A549 (cell line): ENCODE measurements around the gene ATF1. TPM values are rescaled to one million over a fixed set of nuclear protein-coding genes. Genes with fewer than 3 reads are reported as not detected.
A peak's percentile ranks its signal among the peaks of the same experiment; 100 is the strongest.

Source experiments
- ATAC-seq, 2 experiments: fragments of 200-7000 bp in 1 of 2; fragments of >200 bp in 1 of 2; cut with Nextera tagmentation in 1 of 2; cut with Tn5 transposase in 1 of 2; 3 replicates each; pipeline versions ENCODE4 v1.8.0 to v1.9.1; 2018 to 2020; ENCODE audit warnings: mild to moderate bottlenecking in 1 of 2, moderate library complexity in 1 of 2
- CTCF ChIA-PET: fragments of 300-600 bp; sonication (Branson Sonifier 250); formaldehyde crosslinking; extraction: SDS; loops from one replicate; lab custom pipeline; 2021; ENCODE audit warnings: antibody characterized with exemption, inconsistent platforms; lab: Yijun Ruan, JAX
- POLR2A ChIA-PET: fragments of 350-600 bp; formaldehyde crosslinking; extraction: SDS; loops from one replicate; lab custom pipeline; 2021; ENCODE audit warnings: antibody characterized with exemption, inconsistent platforms; lab: Yijun Ruan, JAX
- DNase-seq, 2 experiments: peaks; one replicate each; pipeline versions ENCODE4 v3.0.0 to v3.0.0-alpha.2; 2011 to 2016; ENCODE audit warnings: low read depth in 1 of 2, low spot score in 1 of 2
- FAIRE-seq: peaks from 2 replicates; lab custom pipeline; 2011; peaks lifted over from hg19 to GRCh38; lab: Jason Lieb, UNC
- H3K27ac ChIP-seq, 2 experiments: fragments of >200 bp; sonication (Bioruptor Twin); formaldehyde crosslinking; 3 replicates each; pipeline ENCODE4 v1.5.1; 2016 to 2017
- H3K4me1 ChIP-seq: fragments of >200 bp; sonication (Bioruptor Twin); formaldehyde crosslinking; 3 replicates; pipeline ENCODE4 v1.6.1; 2016
- H3K4me2 ChIP-seq: fragments of >200 bp; sonication (Bioruptor Twin); formaldehyde crosslinking; 3 replicates; pipeline ENCODE4 v1.6.1; 2016
- H3K4me3 ChIP-seq: fragments of >200 bp; sonication (Bioruptor Twin); formaldehyde crosslinking; 3 replicates; pipeline ENCODE4 v1.5.1; 2016
- H3K9me3 ChIP-seq: fragments of >200 bp; sonication (Bioruptor Twin); formaldehyde crosslinking; 3 replicates; pipeline ENCODE4 v1.6.1; 2016
- BCL3 ChIP-seq: fragments of >200 bp; sonication (Bioruptor Twin); formaldehyde crosslinking; IDR thresholded peaks from 3 replicates; pipeline ENCODE4 v1.6.1; 2016
- CEBPB ChIP-seq, 2 experiments: fragments of >200 bp in 1 of 2; sonication (Bioruptor Twin) in 1 of 2; formaldehyde crosslinking in 1 of 2; IDR thresholded peaks; 2 replicates each; pipeline ENCODE4 v1.6.1; 2012 to 2016
- CHD2 ChIP-seq: fragments of 150-350 bp; IDR thresholded peaks from 2 replicates; pipeline ENCODE4 v1.6.1; 2014; ENCODE audit warnings: low read length; ENCODE audit not compliant: partially characterized antibody
- EP300 ChIP-seq, 2 experiments: fragments of >200 bp; sonication (Bioruptor Twin); formaldehyde crosslinking; IDR thresholded peaks; 2 replicates in 1 of 2; 3 replicates in 1 of 2; pipeline ENCODE4 v1.6.1; 2016 to 2017
- FOXS1 ChIP-seq: fragments of 250-450 bp; sonication (Bioruptor Pico); IDR thresholded peaks from 2 replicates; pipeline ENCODE4 v1.5.0; 2020; ENCODE audit warnings: mild to moderate bottlenecking, moderate library complexity
- GATA3 ChIP-seq: IDR thresholded peaks from 2 replicates; pipeline ENCODE4 v1.6.1; 2012; ENCODE audit warnings: borderline replicate concordance
- HDAC2 ChIP-seq: fragments of 200-600 bp; sonication (generic); IDR thresholded peaks from 2 replicates; pipeline ENCODE4 v1.6.1; 2016
- HES2 ChIP-seq: fragments of >200 bp; sonication (Bioruptor Twin); formaldehyde crosslinking; IDR thresholded peaks from 2 replicates; pipeline ENCODE4 v1.6.1; 2016
- JUN ChIP-seq, 2 experiments: fragments of >200 bp; sonication (Bioruptor Twin); formaldehyde crosslinking; IDR thresholded peaks; 2 replicates in 1 of 2; 3 replicates in 1 of 2; pipeline ENCODE4 v1.6.1; 2016 to 2017
- MAX ChIP-seq: IDR thresholded peaks from 2 replicates; pipeline ENCODE4 v1.6.1; 2012
- PHF8 ChIP-seq: fragments of 200-600 bp; sonication (generic); IDR thresholded peaks from 2 replicates; pipeline ENCODE4 v1.6.1; 2016; ENCODE audit warnings: low read depth, mild to moderate bottlenecking, antibody characterized with exemption, moderate library complexity, borderline replicate concordance
- RNF2 ChIP-seq: fragments of 200-600 bp; sonication (generic); IDR thresholded peaks from 2 replicates; pipeline ENCODE4 v1.6.1; 2016; ENCODE audit warnings: low read depth, mild to moderate bottlenecking, antibody characterized with exemption, moderate library complexity, borderline replicate concordance
- TP53 ChIP-seq: fragments of 250-450 bp; sonication (Bioruptor Pico); IDR thresholded peaks from 2 replicates; pipeline ENCODE4 v1.5.0; 2021; ENCODE audit warnings: mild to moderate bottlenecking, moderate library complexity
- WGBS: methylation state at CpG from one replicate; pipeline ENCODE4 v1.1.6; 2017; ENCODE audit errors: missing lambda C conversion rate; 5-methylcytosine and 5-hydroxymethylcytosine counted together
- polyA plus RNA-seq, 4 experiments: library from polyadenylated mRNA; depleted of rRNA in 3 of 4; stranded (reverse); fragments of >200 nt; fragmentation: RNase III in 1 of 4; extraction: RNeasy Plus Mini Kit Qiagen cat#74134 plus additional on column Dnase treatment in 1 of 4; gene quantifications; 2 replicates in 3 of 4; 3 replicates in 1 of 4; pipeline ENCODE4 v1.2.3, GENCODE V29; 2011 to 2017
- TF ChIP-seq, protein P1 (sequence below): IDR thresholded peaks from 2 replicates; pipeline ENCODE4 v1.6.1; 2012
- TF ChIP-seq, protein P2 (sequence below): IDR thresholded peaks from 2 replicates; pipeline ENCODE4 v1.6.1; 2012; ENCODE audit warnings: low read depth, borderline replicate concordance

Gene ATF1
- polyA plus RNA-seq, 2 of the 4 experiments (the other 2 are of a cell fraction): 34.2 to 77.1 TPM

DNA sequence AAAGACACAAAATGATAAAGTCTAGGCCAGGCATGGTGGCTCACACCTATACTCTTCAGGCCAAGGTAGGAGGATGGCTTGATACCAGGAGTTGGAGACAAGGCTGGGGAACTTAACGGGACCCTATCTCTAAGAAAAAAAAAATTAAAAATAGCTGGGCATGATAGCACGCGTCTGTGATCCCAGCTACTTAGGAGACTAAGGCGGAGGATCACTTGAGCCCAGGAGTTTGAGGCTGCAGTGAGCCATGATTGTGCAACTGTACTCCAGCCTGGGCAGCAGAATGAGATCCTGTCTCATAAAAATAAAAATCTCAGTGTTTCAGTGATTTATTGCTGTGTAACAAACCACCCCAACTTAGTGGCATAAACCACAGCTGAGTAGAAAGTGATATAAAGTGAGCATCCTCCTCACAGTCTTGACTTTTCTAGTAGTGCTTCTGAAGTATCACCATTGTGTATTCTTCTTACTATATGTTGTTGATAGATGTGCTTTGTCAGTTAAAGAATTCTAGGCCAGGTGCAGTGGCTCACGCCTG lies 10.6 kb upstream of the ATF1 start:
- peak in 1 of 2 experiments; percentile 28; a peak in 3 of 6 replicates for ATAC-seq
- POLR2A ChIA-PET: no interaction called here
- 0 out of 3 replicates have a peak, but pooled peaks cover 3% of the 10 kb centered on the region for H3K4me1 ChIP-seq
- TF ChIP-seq GATA3 (no peak), JUN (IDR thresholded peaks at IDR 0.05) (no peak), CEBPB (IDR thresholded peaks at IDR 0.05) (peak in 1 of 2 experiments; percentile 45; a peak in 2 of 4 replicates)
- 91% methylated on average over 5 of the region's 5 CpGs for WGBS
- no peaks in the 10 kb centered on the region for H3K9me3 ChIP-seq
- CTCF ChIA-PET: interaction anchor here (0.6 to 1.7 kb wide), 7 partner anchors 9 to 1526 kb away, joined by 3 to 8 read pairs (median 4); no protein-coding TSS in a partner anchor
- no peak for DNase-seq
- no peak overlapping the region for H3K27ac ChIP-seq
- no peak for FAIRE-seq
- H3K4me2 ChIP-seq: no peak overlapping the region
- H3K4me3 ChIP-seq: no peak overlapping the region

DNA sequence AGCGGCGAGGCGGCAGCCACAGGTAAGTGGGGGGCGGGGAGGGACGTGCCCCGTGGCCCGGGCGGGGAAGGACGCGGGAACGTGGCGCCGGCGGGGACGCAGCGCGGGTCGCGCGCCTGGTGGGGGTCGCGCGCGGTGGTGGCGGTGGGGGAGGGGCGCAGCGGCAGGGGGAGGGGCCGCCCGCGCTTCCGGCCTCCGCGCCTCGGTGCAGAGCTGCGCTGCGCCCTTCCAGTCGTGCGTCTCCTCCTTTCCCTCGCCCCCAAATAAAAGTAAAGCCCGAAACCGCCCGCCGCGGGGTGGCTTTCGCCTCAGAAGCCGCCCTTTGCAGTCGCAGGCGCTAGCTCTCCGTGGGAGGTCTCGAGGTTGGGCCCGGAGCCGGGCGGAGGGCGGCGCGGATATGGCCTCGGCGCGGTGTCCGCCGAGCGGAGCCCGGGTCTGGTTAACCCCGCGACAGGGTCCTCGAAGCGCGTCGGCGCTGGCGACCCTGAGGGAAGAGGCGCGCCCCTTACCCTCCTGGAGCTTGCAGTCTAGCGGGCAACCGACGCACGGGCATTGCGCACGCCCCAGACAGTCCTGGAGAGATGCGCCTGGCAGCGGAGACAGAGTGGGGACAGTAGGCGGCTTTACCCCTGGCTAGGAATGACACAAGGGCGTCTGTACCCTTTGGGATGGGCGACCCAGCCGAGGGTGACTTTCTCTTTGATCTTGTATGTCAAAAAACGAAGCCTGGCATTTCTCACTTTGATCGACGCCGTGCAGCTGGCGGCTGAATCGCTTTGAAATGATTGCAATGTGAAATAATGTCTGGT lies 589 bp downstream of the ATF1 start:
- no peaks in the 10 kb centered on the region for H3K9me3 ChIP-seq
- FAIRE-seq: no peak
- peak overlapping the region; percentile 96 to 100 for H3K27ac ChIP-seq
- peak overlapping the region; percentile 97 for H3K4me2 ChIP-seq
- TF ChIP-seq BCL3 (0 out of 3 replicates have a peak, but pooled peaks have one; percentile 2), PHF8 (peak; percentile 55; the same call in 1 of the 2 replicates), HES2 (no peak), EP300 (IDR thresholded peaks at IDR 0.05) (0 out of 5 replicates have a peak, but pooled peaks of 1 of the 2 experiments have one; percentile 30), TP53 (CRISPR knock-in tag) (no peak), FOXS1 (CRISPR knock-in tag) (no peak), MAX (peak; percentile 55), HDAC2 (0 out of 2 replicates have a peak, but pooled peaks have one; percentile 27), CHD2 (peak; percentile 47), RNF2 (no peak)
- TF ChIP-seq, protein P1, sequence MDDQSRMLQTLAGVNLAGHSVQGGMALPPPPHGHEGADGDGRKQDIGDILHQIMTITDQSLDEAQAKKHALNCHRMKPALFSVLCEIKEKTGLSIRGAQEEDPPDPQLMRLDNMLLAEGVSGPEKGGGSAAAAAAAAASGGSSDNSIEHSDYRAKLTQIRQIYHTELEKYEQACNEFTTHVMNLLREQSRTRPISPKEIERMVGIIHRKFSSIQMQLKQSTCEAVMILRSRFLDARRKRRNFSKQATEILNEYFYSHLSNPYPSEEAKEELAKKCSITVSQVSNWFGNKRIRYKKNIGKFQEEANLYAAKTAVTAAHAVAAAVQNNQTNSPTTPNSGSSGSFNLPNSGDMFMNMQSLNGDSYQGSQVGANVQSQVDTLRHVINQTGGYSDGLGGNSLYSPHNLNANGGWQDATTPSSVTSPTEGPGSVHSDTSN: peak; percentile 40; the same call in 1 of the 2 replicates
- TF ChIP-seq, protein P2, sequence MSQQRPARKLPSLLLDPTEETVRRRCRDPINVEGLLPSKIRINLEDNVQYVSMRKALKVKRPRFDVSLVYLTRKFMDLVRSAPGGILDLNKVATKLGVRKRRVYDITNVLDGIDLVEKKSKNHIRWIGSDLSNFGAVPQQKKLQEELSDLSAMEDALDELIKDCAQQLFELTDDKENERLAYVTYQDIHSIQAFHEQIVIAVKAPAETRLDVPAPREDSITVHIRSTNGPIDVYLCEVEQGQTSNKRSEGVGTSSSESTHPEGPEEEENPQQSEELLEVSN: peak; percentile 40; the same call in 1 of the 2 replicates
- H3K4me1 ChIP-seq: peaks cover 30% of the 10 kb centered on the region
- peak; percentile 70 to 76 for ATAC-seq
- ChIA-PET POLR2A (interaction anchor here (0.6 to 2.6 kb wide), 15 partner anchors 21 to 1023 kb away, joined by 3 to 14 read pairs (median 6); partner anchors contain the start of genes CSRNP2, LETMD1, SLC11A2 and TMBIM6), CTCF (interaction anchor here (0.8 to 6.0 kb wide), 48 partner anchors 9 to 655 kb away, joined by 3 to 109 read pairs (median 4); partner anchors contain the start of genes DIP2B and SLC11A2)
- H3K4me3 ChIP-seq: peak overlapping the region; percentile 94
- 3% methylated on average over 16 of the region's 91 CpGs for WGBS
- peak; percentile 58 to 63 for DNase-seq
